ENCODE measurements around the gene GALNT8. TPM values are rescaled to one million over a fixed set of nuclear protein-coding genes. Genes with fewer than 3 reads are reported as not detected.

GALNT8 gene
- total and polyA plus RNA-seq, 10 of the 15 experiments (the other 5 are each of a cell fraction or from before 2014, with no cell fraction given): 0.14 to 0.81 (median 0.31) TPM; not detected in 1

GRCh38 chr12:4710113-4710512, 10.1 kb upstream of the GALNT8 start:
- Histone ChIP-seq H3K4me3 (no peak overlapping the region), H3K4me2 (ENCODE audit: control insufficient read depth, insufficient read depth) (no peak overlapping the region), H4K20me1 (ENCODE audit: control insufficient read depth, insufficient read depth) (no peaks in the 10 kb centered on the region), H3K27me3 (replicated peaks in 1 of 2; ENCODE audit: control insufficient read depth in 2 of 2, insufficient read depth in 2 of 2, low read length in 1 of 2) (no peaks in the 10 kb centered on the region), H3K9ac (ENCODE audit: control insufficient read depth, insufficient read depth, low read length) (no peak overlapping the region), H3K27ac (ENCODE audit: control insufficient read depth, insufficient read depth) (no peak overlapping the region), H3K36me3 (ENCODE audit: control insufficient read depth in 2 of 2, insufficient read depth in 2 of 2, low read length in 1 of 2) (no peaks in the 10 kb centered on the region), H3K4me1 (ENCODE audit: control insufficient read depth, insufficient read depth, low read length) (no peaks in the 10 kb centered on the region; the same call in 1 of the 2 replicates), H3K9me3 (replicated peaks; ENCODE audit: control insufficient read depth, insufficient read depth, low read length) (no peaks in the 10 kb centered on the region), H2AFZ (ENCODE audit: control insufficient read depth, low read depth, low read length) (no peak overlapping the region), H3K79me2 (ENCODE audit: control insufficient read depth, insufficient read depth, low read length) (no peaks in the 10 kb centered on the region)
- CTCF ChIA-PET: no interaction called here
- TF ChIP-seq FOXM1 (IDR thresholded peaks at IDR 0.05; ENCODE audit: low read depth, low read length) (no peak), USF2 (IDR thresholded peaks at IDR 0.05; ENCODE audit: borderline replicate concordance, low read depth, low read length) (no peak), RUNX3 (IDR thresholded peaks at IDR 0.05; ENCODE audit: low read length) (no peak)
- no TSS peak for BruUV-seq (replicated peaks)
- FAIRE-seq: no peak
- intact Hi-C loops (cut with micrococcal nuclease; ENCODE audit: unreplicated experiment) (no loop called here), in situ Hi-C loops (cut with MboI) (no loop called here)
- 34% methylated on average over 1 of the region's 1 CpG for WGBS (ENCODE audit: insufficient coverage, insufficient replicate concordance, low lambda C conversion rate, missing lambda C conversion rate)
- SMC1A ChIA-PET (ENCODE audit: uncharacterized antibody, unreplicated experiment): no interaction called here
- no peak for ATAC-seq
- RAD21 ChIA-PET (ENCODE audit: unreplicated experiment): no interaction called here
- POLR2A ChIA-PET: interaction anchor here (0.5 kb wide), 1 partner anchor 27 kb away, joined by 3 read pairs; no protein-coding TSS in a partner anchor
- DNase-seq (ENCODE audit: low read depth, low spot score): no peak

GRCh38 chr12:4714879-4715278, 5.3 kb upstream of the GALNT8 start:
- Histone ChIP-seq H3K4me2 (ENCODE audit: control insufficient read depth, insufficient read depth) (no peak overlapping the region), H3K9ac (ENCODE audit: control insufficient read depth, insufficient read depth, low read length) (no peak overlapping the region), H3K36me3 (ENCODE audit: control insufficient read depth in 2 of 2, insufficient read depth in 2 of 2, low read length in 1 of 2) (no peaks in the 10 kb centered on the region), H3K9me3 (replicated peaks; ENCODE audit: control insufficient read depth, insufficient read depth, low read length) (no peaks in the 10 kb centered on the region), H3K27me3 (replicated peaks in 1 of 2; ENCODE audit: control insufficient read depth in 2 of 2, insufficient read depth in 2 of 2, low read length in 1 of 2) (peaks cover 0 to 3% of the 10 kb centered on the region in 2 experiments; a peak in 1 of 4 replicates), H4K20me1 (ENCODE audit: control insufficient read depth, insufficient read depth) (no peaks in the 10 kb centered on the region), H3K4me3 (no peak overlapping the region), H3K27ac (ENCODE audit: control insufficient read depth, insufficient read depth) (no peak overlapping the region), H3K79me2 (ENCODE audit: control insufficient read depth, insufficient read depth, low read length) (no peaks in the 10 kb centered on the region), H2AFZ (ENCODE audit: control insufficient read depth, low read depth, low read length) (no peak overlapping the region), H3K4me1 (ENCODE audit: control insufficient read depth, insufficient read depth, low read length) (no peaks in the 10 kb centered on the region)
- POLR2A ChIA-PET: no interaction called here
- no peak for ATAC-seq
- no peak for DNase-seq (ENCODE audit: low read depth, low spot score)
- RAD21 ChIA-PET (ENCODE audit: unreplicated experiment): no interaction called here
- no peak for FAIRE-seq
- in situ Hi-C loops (cut with MboI): no loop called here
- intact Hi-C loops (cut with micrococcal nuclease; ENCODE audit: unreplicated experiment): no loop called here
- SMC1A ChIA-PET (ENCODE audit: uncharacterized antibody, unreplicated experiment): no interaction called here
- no TSS peak for BruUV-seq (replicated peaks)
- 50% methylated on average over 6 of the region's 6 CpGs for WGBS (ENCODE audit: insufficient coverage, insufficient replicate concordance, low lambda C conversion rate, missing lambda C conversion rate)
- CTCF ChIA-PET: no interaction called here
- TF ChIP-seq TAF1 (IDR thresholded peaks at IDR 0.05; ENCODE audit: borderline replicate concordance, low read depth, low read length): no peak
- TF ChIP-seq ZNF274 (IDR thresholded peaks at IDR 0.05; ENCODE audit: insufficient read depth, insufficient read length): no peak
- no peak for TF ChIP-seq PKNOX1 (IDR thresholded peaks at IDR 0.05)
- no peak for TF ChIP-seq SMC3 (IDR thresholded peaks at IDR 0.05; ENCODE audit: borderline replicate concordance, low read length)
- TF ChIP-seq CREB1 (IDR thresholded peaks at IDR 0.05; ENCODE audit: low read depth): no peak
- TF ChIP-seq E2F8 (IDR thresholded peaks at IDR 0.05; ENCODE audit: low read depth, partially characterized antibody): no peak
- no peak for TF ChIP-seq NFXL1 (IDR thresholded peaks at IDR 0.05; ENCODE audit: borderline replicate concordance)
- TF ChIP-seq POLR2AphosphoS2 (IDR thresholded peaks at IDR 0.05; ENCODE audit: low read depth, low read length): no peak
- TF ChIP-seq MLLT1 (IDR thresholded peaks at IDR 0.05): no peak
- TF ChIP-seq GABPA (IDR thresholded peaks at IDR 0.05; ENCODE audit: low read depth): no peak
